SJSA1 (cell line): ENCODE measurements around the gene VPS8. TPM values are rescaled to one million over a fixed set of nuclear protein-coding genes. Genes with fewer than 3 reads are reported as not detected.

Experiments used
- DNase-seq, 2 experiments: peaks; one replicate each; pipeline ENCODE4 v3.0.0-alpha.2; 2015 to 2020; ENCODE audit warnings: low spot score in 2 of 2, low read depth in 1 of 2
- H3K27ac ChIP-seq: fragments of 250-450 bp; sonication (Bioruptor Pico); 2 replicates; pipeline ENCODE4 v1.5.1; 2020; ENCODE audit warnings: mild to moderate bottlenecking, moderate library complexity
- H3K27me3 ChIP-seq: fragments of 250-450 bp; sonication (Bioruptor Pico); replicated peaks from 2 replicates; pipeline ENCODE4 v1.5.1; 2020; ENCODE audit warnings: mild to moderate bottlenecking, moderate library complexity
- H3K36me3 ChIP-seq: fragments of 250-450 bp; sonication (Bioruptor Pico); 2 replicates; pipeline ENCODE4 v1.5.1; 2020; ENCODE audit warnings: mild to moderate bottlenecking
- H3K4me1 ChIP-seq: fragments of 250-450 bp; sonication (Bioruptor Pico); replicated peaks from 2 replicates; pipeline ENCODE4 v1.6.1; 2021; ENCODE audit warnings: mild to moderate bottlenecking
- H3K4me3 ChIP-seq: fragments of 250-450 bp; sonication (Bioruptor Pico); 2 replicates; pipeline ENCODE4 v1.5.1; 2020; ENCODE audit warnings: mild to moderate bottlenecking
- H3K9me3 ChIP-seq: fragments of 250-450 bp; sonication (Bioruptor Pico); replicated peaks from 2 replicates; pipeline ENCODE4 v1.5.1; 2020; ENCODE audit warnings: mild to moderate bottlenecking
- total RNA-seq: library from RNA; depleted of rRNA; stranded (reverse); fragments of >200 nt; shearing (Covaris generic); gene quantifications from 2 replicates; pipeline ENCODE4 v1.2.3, GENCODE V29; 2014; rRNA removed

The VPS8 gene
- total RNA-seq, 1 experiment from 2014 or later: 43.9 TPM

- Histone ChIP-seq H3K4me3 (no peak overlapping the region), H3K36me3 (no peaks in the 10 kb centered on the region), H3K27me3 (no peaks in the 10 kb centered on the region; the same call in 1 of the 2 replicates), H3K4me1 (no peaks in the 10 kb centered on the region), H3K9me3 (no peaks in the 10 kb centered on the region), H3K27ac (no peak overlapping the region)
- DNase-seq: no peak
These were observed 278.8 kb downstream of the VPS8 start for GRCh38 chr3:185090811-185091210.

GRCh38 chr3:185093116-185093515 lies 281.1 kb downstream of the VPS8 start:
- no peaks in the 10 kb centered on the region for H3K9me3 ChIP-seq
- no peaks in the 10 kb centered on the region for H3K4me1 ChIP-seq
- no peaks in the 10 kb centered on the region; the same call in 1 of the 2 replicates for H3K27me3 ChIP-seq
- H3K27ac ChIP-seq: no peak overlapping the region
- no peak for DNase-seq
- no peak overlapping the region for H3K4me3 ChIP-seq
- H3K36me3 ChIP-seq: no peaks in the 10 kb centered on the region

GRCh38 chr3:185094697-185095096 lies 282.7 kb downstream of the VPS8 start:
- H3K9me3 ChIP-seq: no peaks in the 10 kb centered on the region
- no peak overlapping the region for H3K4me3 ChIP-seq
- DNase-seq: no peak
- no peak overlapping the region for H3K27ac ChIP-seq
- peaks cover 3% of the 10 kb centered on the region; the same call in 1 of the 2 replicates for H3K27me3 ChIP-seq
- no peaks in the 10 kb centered on the region for H3K36me3 ChIP-seq
- no peaks in the 10 kb centered on the region for H3K4me1 ChIP-seq

Other genes starting within 250 kb of the VPS8 start
- 41.7 and 54.8 TPM in 2 replicates for gene MAGEF1, start 100.1 kb upstream of the VPS8 start, total RNA-seq